Stimulated activated CD4-positive, alpha-beta T cell treated with anti-CD3 and anti-CD28 coated beads, Interleukin-4, amount 100 ng/mL, for 24 hours (primary cell): ENCODE data around the gene CPEB1.

Experiments used
- DNase-seq: peaks from one replicate; pipeline ENCODE4 v3.0.0-alpha.2; 2020

The CPEB1 gene

GRCh38 chr15:82580713-82581112, 66.5 kb downstream of the CPEB1 start:
- DNase-seq, result no peak

- DNase-seq, result no peak
Observed at GRCh38 chr15:82575335-82575734, 71.8 kb downstream of the CPEB1 start.

- no peak for DNase-seq
Observed at GRCh38 chr15:82572986-82573385, 74.2 kb downstream of the CPEB1 start.

- no peak for DNase-seq
Observed at GRCh38 chr15:82572311-82572710, 74.9 kb downstream of the CPEB1 start.

- no peak for DNase-seq
Observed at GRCh38 chr15:82571722-82572222, 75.4 kb downstream of the CPEB1 start.

- DNase-seq, result no peak
Observed at GRCh38 chr15:82570721-82571508, 76.2 kb downstream of the CPEB1 start.

GRCh38 chr15:82569834-82570233, 77.3 kb downstream of the CPEB1 start:
- no peak for DNase-seq

- DNase-seq, result no peak
Observed at GRCh38 chr15:82568986-82569385, 78.2 kb downstream of the CPEB1 start.

- DNase-seq, result no peak
Observed at GRCh38 chr15:82567661-82568060, 79.5 kb downstream of the CPEB1 start.

GRCh38 chr15:82566690-82567089, 80.5 kb downstream of the CPEB1 start:
- no peak for DNase-seq

- no peak for DNase-seq
Observed at GRCh38 chr15:82558502-82558901, 88.7 kb downstream of the CPEB1 start.

- no peak for DNase-seq
Observed at GRCh38 chr15:82556315-82557035, 90.7 kb downstream of the CPEB1 start.

GRCh38 chr15:82554849-82555248, 92.3 kb downstream of the CPEB1 start:
- DNase-seq, result no peak

- DNase-seq, result no peak
Observed at GRCh38 chr15:82554351-82554750, 92.8 kb downstream of the CPEB1 start.

GRCh38 chr15:82553846-82554245, 93.3 kb downstream of the CPEB1 start:
- DNase-seq, result no peak

GRCh38 chr15:82552861-82553260, 94.3 kb downstream of the CPEB1 start:
- no peak for DNase-seq

GRCh38 chr15:82551646-82552247, 95.4 kb downstream of the CPEB1 start:
- DNase-seq, result no peak

GRCh38 chr15:82549199-82549665, 97.9 kb downstream of the CPEB1 start:
- no peak for DNase-seq

GRCh38 chr15:82548700-82549099, 98.5 kb downstream of the CPEB1 start:
- DNase-seq, result no peak

GRCh38 chr15:82545478-82545877, 101.7 kb downstream of the CPEB1 start:
- DNase-seq, result no peak

GRCh38 chr15:82545002-82545401, 102.2 kb downstream of the CPEB1 start:
- no peak for DNase-seq

GRCh38 chr15:82544431-82544830, 102.7 kb downstream of the CPEB1 start:
- DNase-seq, result no peak

GRCh38 chr15:82543160-82543559, 104.0 kb downstream of the CPEB1 start:
- no peak for DNase-seq

GRCh38 chr15:82540984-82541431, 106.2 kb downstream of the CPEB1 start:
- DNase-seq, result no peak
